Left ventricle myocardium inferior (tissue), 1 donor: ENCODE data around the gene SPATA3. TPM values are rescaled to one million over a fixed set of nuclear protein-coding genes. Genes with fewer than 3 reads are reported as not detected.

Experiments used
- DNase-seq: peaks from one replicate; pipeline ENCODE4 v3.0.0-alpha.2; 2020
- H3K27ac ChIP-seq: fragments of 200-600 bp; replicated peaks from 2 replicates; pipeline ENCODE4 v1.8.0; 2021
- H3K27me3 ChIP-seq: fragments of 200-600 bp; 2 replicates; pipeline ENCODE4 v1.8.0; 2021; ENCODE audit warnings: low read depth
- H3K36me3 ChIP-seq: fragments of 200-600 bp; 2 replicates; pipeline ENCODE4 v1.8.0; 2021
- H3K4me1 ChIP-seq: fragments of 200-600 bp; 2 replicates; pipeline ENCODE4 v1.8.0; 2021
- H3K4me3 ChIP-seq: fragments of 200-600 bp; 2 replicates; pipeline ENCODE4 v1.8.0; 2021; ENCODE audit warnings: mild to moderate bottlenecking, moderate library complexity
- H3K9me3 ChIP-seq: fragments of 200-600 bp; replicated peaks from 2 replicates; pipeline ENCODE4 v1.8.0; 2021
- intact Hi-C: fragments of 100-400 bp; cut with micrococcal nuclease; formaldehyde crosslinking; loops from one replicate; pipeline ENCODE4 v1.11.0; 2022
- total RNA-seq: library from RNA; stranded (reverse); fragmentation: NEBNext Ultra II Directional; extraction: Animal tissue kit (Norgen Biotek cat#: 25700); gene quantifications from one replicate; pipeline ENCODE4 v1.2.1, GENCODE V29; 2021
- TF ChIP-seq, protein P1 (sequence below): fragments of 200-600 bp; IDR thresholded peaks from 2 replicates; pipeline ENCODE4 v1.8.0; 2021; ENCODE audit warnings: antibody characterized with exemption, mild to moderate bottlenecking, borderline replicate concordance
- donor health status: DM: no; HTN: yes; CAD: no; lungs with severe emphysema.

SPATA3 gene
- total RNA-seq, 1 donor from 2014 or later = not detected

GRCh38 chr2:231007286-231008098, 11.6 kb downstream of the SPATA3 start:
- peaks cover 51% of the 10 kb centered on the region for H3K27me3 ChIP-seq
- no peak overlapping the region for H3K4me3 ChIP-seq
- no peaks in the 10 kb centered on the region for H3K9me3 ChIP-seq
- intact Hi-C loops = no loop called here
- no peaks in the 10 kb centered on the region for H3K4me1 ChIP-seq
- no peak for DNase-seq
- no peak overlapping the region for H3K27ac ChIP-seq
- TF ChIP-seq, protein P1, sequence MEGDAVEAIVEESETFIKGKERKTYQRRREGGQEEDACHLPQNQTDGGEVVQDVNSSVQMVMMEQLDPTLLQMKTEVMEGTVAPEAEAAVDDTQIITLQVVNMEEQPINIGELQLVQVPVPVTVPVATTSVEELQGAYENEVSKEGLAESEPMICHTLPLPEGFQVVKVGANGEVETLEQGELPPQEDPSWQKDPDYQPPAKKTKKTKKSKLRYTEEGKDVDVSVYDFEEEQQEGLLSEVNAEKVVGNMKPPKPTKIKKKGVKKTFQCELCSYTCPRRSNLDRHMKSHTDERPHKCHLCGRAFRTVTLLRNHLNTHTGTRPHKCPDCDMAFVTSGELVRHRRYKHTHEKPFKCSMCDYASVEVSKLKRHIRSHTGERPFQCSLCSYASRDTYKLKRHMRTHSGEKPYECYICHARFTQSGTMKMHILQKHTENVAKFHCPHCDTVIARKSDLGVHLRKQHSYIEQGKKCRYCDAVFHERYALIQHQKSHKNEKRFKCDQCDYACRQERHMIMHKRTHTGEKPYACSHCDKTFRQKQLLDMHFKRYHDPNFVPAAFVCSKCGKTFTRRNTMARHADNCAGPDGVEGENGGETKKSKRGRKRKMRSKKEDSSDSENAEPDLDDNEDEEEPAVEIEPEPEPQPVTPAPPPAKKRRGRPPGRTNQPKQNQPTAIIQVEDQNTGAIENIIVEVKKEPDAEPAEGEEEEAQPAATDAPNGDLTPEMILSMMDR = no peak
- H3K36me3 ChIP-seq = no peaks in the 10 kb centered on the region

GRCh38 chr2:231008131-231008530, 12.2 kb downstream of the SPATA3 start:
- intact Hi-C loops = no loop called here
- TF ChIP-seq, protein P1 = no peak
- H3K4me3 ChIP-seq = no peak overlapping the region

GRCh38 chr2:231009236-231009919, 13.5 kb downstream of the SPATA3 start:
- no peak for DNase-seq
- TF ChIP-seq, protein P1 = no peak
- Histone ChIP-seq H3K4me3 (no peak overlapping the region), H3K4me1 (no peaks in the 10 kb centered on the region), H3K9me3 (no peaks in the 10 kb centered on the region), H3K36me3 (no peaks in the 10 kb centered on the region), H3K27ac (no peak overlapping the region), H3K27me3 (peaks cover 56% of the 10 kb centered on the region)
- intact Hi-C loops = no loop called here

More at GRCh38 chr2:231008131-231008530, 12.2 kb downstream of the SPATA3 start:
- Histone ChIP-seq H3K9me3 (no peaks in the 10 kb centered on the region), H3K27ac (no peak overlapping the region), H3K4me1 (no peaks in the 10 kb centered on the region), H3K36me3 (no peaks in the 10 kb centered on the region), H3K27me3 (peaks cover 51% of the 10 kb centered on the region)
- DNase-seq = no peak

- H3K4me3 ChIP-seq = no peak overlapping the region
- TF ChIP-seq, protein P1 = no peak
- peaks cover 65% of the 10 kb centered on the region for H3K27me3 ChIP-seq
- intact Hi-C loops = no loop called here
- H3K27ac ChIP-seq = no peak overlapping the region
- DNase-seq = no peak
- no peaks in the 10 kb centered on the region for H3K9me3 ChIP-seq
- H3K36me3 ChIP-seq = no peaks in the 10 kb centered on the region
- no peaks in the 10 kb centered on the region for H3K4me1 ChIP-seq
Observed at GRCh38 chr2:231010201-231010730, 14.3 kb downstream of the SPATA3 start.

DNA sequence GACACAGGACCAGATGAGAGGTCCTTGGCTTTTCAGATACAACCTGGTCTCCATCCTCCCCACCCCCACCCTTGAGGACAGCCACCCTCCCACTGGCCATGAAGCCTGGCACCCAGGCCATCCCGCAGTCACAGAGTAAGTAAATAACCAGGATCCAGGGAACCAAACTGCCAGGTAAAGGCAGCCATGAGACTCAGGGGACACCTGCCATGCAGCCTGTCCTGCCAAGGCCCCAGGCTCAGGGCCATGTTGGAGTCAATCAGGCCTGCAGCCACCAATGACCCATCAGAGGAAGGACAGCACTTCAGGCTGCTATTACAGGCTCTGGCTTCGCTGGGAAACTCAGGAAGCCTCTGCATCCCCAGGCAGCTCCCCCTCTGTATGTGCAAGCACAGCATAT, 15.6 kb downstream of the SPATA3 start:
- Histone ChIP-seq H3K27ac (no peak overlapping the region), H3K36me3 (no peaks in the 10 kb centered on the region), H3K4me1 (no peaks in the 10 kb centered on the region), H3K9me3 (no peaks in the 10 kb centered on the region), H3K4me3 (no peak overlapping the region), H3K27me3 (peaks cover 76% of the 10 kb centered on the region)
- DNase-seq = no peak
- intact Hi-C loops = no loop called here
- TF ChIP-seq, protein P1 = no peak
